ENCODE measurements around the gene PCDHGA10.
A peak's percentile ranks its signal among the peaks of the same experiment; 100 is the strongest.
"Not testable (repeated sequence)": the region's sequence is repeated elsewhere in the genome, so short reads cannot be mapped to it uniquely, and the experiment has no call there.

Gene PCDHGA10

DNA sequence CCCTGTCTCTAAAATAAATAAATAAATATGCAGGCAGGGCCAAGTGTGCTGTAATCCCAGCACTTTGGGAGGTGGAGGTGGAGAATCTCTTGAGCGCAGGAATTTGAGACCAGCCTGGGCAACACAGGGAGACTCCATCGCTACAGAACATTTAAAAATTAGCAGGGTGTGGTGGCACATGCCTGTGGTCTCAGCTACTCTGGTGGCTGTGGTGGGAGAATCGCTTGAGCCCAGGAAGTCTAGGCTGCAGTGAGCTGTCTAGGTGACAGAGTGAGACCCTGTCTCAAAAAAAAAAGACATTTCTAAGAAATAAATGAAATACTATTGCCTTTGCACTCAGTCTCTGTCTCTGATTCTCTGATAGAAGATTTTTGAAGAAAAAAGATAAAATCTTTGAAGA, 1.2 kb upstream of the PCDHGA10 start:
- Histone ChIP-seq H3K27me3 (replicated peaks; ENCODE audit: control insufficient read depth, insufficient read depth, low read length) (no peaks in the 10 kb centered on the region), H3K36me3 (ENCODE audit: control insufficient read depth, insufficient read depth, low read length) (no peaks in the 10 kb centered on the region), H3K4me3 (replicated peaks; ENCODE audit: low read depth, low read length) (no peak overlapping the region)
- TF ChIP-seq, protein P1, sequence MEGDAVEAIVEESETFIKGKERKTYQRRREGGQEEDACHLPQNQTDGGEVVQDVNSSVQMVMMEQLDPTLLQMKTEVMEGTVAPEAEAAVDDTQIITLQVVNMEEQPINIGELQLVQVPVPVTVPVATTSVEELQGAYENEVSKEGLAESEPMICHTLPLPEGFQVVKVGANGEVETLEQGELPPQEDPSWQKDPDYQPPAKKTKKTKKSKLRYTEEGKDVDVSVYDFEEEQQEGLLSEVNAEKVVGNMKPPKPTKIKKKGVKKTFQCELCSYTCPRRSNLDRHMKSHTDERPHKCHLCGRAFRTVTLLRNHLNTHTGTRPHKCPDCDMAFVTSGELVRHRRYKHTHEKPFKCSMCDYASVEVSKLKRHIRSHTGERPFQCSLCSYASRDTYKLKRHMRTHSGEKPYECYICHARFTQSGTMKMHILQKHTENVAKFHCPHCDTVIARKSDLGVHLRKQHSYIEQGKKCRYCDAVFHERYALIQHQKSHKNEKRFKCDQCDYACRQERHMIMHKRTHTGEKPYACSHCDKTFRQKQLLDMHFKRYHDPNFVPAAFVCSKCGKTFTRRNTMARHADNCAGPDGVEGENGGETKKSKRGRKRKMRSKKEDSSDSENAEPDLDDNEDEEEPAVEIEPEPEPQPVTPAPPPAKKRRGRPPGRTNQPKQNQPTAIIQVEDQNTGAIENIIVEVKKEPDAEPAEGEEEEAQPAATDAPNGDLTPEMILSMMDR (IDR thresholded peaks at IDR 0.05; ENCODE audit: insufficient read depth, low read length, poor library complexity, severe bottlenecking) = no peak
- DNase-seq (ENCODE audit: extremely low read depth, insufficient read length) = no peak

DNA sequence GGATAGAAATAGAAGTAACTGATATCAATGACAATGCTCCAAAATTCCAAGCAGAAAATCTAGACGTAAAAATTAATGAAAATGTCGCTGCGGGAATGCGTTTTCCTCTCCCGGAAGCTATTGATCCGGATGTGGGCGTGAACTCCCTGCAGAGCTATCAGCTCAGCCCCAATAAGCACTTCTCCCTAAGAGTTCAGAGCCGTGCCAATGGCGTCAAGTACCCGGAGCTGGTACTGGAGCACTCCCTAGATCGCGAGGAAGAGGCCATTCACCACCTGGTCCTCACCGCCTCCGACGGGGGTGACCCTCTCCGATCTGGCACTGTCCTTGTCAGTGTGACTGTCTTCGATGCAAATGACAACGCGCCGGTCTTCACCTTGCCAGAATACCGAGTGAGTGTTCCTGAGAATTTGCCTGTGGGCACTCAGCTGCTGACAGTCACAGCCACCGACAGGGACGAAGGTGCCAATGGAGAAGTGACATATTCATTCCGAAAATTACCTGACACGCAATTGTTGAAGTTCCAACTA, 818 bp downstream of the PCDHGA10 start:
- H3K27me3 ChIP-seq (replicated peaks; ENCODE audit: control insufficient read depth, insufficient read depth, low read length) = no peaks in the 10 kb centered on the region
- DNase-seq (ENCODE audit: extremely low read depth, insufficient read length) = no peak
- TF ChIP-seq, protein P1 (IDR thresholded peaks at IDR 0.05; ENCODE audit: insufficient read depth, low read length, poor library complexity, severe bottlenecking) = no peak
- H3K4me3 ChIP-seq (replicated peaks; ENCODE audit: low read depth, low read length) = peak overlapping the region; percentile 62
- no peaks in the 10 kb centered on the region for H3K36me3 ChIP-seq (ENCODE audit: control insufficient read depth, insufficient read depth, low read length)

DNA sequence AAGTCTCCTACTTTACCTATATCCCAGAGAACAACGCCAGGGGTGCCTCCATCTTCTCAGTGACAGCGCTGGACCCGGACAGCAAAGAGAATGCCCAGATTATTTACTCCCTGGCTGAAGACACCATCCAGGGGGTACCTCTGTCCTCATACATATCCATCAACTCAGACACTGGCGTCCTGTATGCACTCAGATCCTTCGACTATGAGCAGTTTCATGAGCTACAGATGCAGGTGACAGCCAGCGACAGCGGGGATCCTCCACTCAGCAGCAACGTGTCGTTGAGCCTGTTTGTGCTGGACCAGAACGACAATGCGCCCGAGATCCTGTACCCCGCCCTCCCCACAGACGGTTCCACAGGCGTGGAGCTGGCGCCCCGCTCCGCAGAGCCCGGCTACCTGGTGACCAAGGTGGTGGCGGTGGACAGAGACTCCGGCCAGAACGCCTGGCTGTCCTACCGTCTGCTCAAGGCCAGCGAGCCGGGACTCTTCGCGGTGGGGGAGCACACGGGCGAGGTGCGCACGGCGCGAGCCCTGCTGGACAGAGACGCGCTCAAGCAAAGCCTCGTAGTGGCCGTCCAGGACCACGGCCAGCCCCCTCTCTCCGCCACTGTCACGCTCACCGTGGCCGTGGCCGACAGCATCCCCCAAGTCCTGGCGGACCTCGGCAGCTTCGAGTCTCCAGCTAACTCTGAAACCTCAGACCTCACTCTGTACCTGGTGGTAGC, 1.9 kb downstream of the PCDHGA10 start:
- H3K27me3 ChIP-seq (replicated peaks; ENCODE audit: control insufficient read depth, insufficient read depth, low read length); DNase-seq (ENCODE audit: extremely low read depth, insufficient read length); H3K36me3 ChIP-seq (ENCODE audit: control insufficient read depth, insufficient read depth, low read length): not testable (repeated sequence)
- H3K4me3 ChIP-seq (replicated peaks; ENCODE audit: low read depth, low read length) = peak overlapping the region; percentile 39; the same call in 1 of the 2 replicates

DNA sequence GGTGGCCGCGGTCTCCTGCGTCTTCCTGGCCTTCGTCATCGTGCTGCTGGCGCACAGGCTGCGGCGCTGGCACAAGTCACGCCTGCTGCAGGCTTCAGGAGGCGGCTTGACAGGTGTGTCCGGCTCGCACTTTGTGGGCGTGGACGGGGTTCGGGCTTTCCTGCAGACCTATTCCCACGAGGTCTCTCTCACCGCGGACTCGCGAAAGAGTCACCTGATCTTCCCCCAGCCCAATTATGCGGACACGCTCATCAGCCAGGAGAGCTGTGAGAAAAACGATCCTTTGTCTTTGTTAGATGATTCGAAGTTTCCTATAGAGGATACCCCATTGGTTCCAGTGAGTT, 2.5 kb downstream of the PCDHGA10 start:
- peak overlapping the region; percentile 39 for H3K4me3 ChIP-seq (replicated peaks; ENCODE audit: low read depth, low read length)
- H3K36me3 ChIP-seq (ENCODE audit: control insufficient read depth, insufficient read depth, low read length); DNase-seq (ENCODE audit: extremely low read depth, insufficient read length); H3K27me3 ChIP-seq (replicated peaks; ENCODE audit: control insufficient read depth, insufficient read depth, low read length): not testable (repeated sequence)

DNA sequence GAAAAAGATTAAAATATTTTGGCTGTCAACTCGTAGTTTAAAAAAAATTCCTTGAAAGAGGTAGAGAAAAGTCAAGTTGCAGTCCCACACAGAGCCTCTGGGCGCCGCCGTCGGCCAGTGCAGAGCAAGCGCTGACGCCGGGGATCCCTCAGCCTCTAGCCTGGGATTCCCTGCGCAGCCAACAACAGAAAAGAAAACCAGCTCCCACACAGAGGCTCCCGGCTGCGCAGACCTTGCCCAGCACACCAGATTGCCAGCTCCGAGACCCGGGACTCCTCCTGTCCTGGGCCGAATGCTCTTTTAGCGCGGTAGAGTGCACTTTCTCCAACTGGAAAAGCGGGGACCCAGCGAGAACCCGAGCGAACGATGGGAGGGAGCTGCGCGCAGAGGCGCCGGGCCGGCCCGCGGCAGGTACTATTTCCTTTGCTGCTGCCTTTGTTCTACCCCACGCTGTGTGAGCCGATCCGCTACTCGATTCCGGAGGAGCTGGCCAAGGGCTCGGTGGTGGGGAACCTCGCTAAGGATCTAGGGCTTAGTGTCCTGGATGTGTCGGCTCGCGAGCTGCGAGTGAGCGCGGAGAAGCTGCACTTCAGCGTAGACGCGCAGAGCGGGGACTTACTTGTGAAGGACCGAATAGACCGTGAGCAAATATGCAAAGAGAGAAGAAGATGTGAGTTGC, 4.8 kb downstream of the PCDHGA10 start, which contains the start of gene PCDHGB7:
PCDHGB7 (plus strand) TSS at position 184 of the 679 bp plus-strand sequence; CDS start at position 367, 183 bp downstream.
- H3K36me3 ChIP-seq (ENCODE audit: control insufficient read depth, insufficient read depth, low read length); H3K27me3 ChIP-seq (replicated peaks; ENCODE audit: control insufficient read depth, insufficient read depth, low read length): not testable (repeated sequence)
- TF ChIP-seq, protein P1 (IDR thresholded peaks at IDR 0.05; ENCODE audit: insufficient read depth, low read length, poor library complexity, severe bottlenecking) = peak; percentile 93
- DNase-seq (ENCODE audit: extremely low read depth, insufficient read length) = peak; percentile 76
- peak within 1 kb of the TSS; percentile 66 for H3K4me3 ChIP-seq (replicated peaks; ENCODE audit: low read depth, low read length)

DNA sequence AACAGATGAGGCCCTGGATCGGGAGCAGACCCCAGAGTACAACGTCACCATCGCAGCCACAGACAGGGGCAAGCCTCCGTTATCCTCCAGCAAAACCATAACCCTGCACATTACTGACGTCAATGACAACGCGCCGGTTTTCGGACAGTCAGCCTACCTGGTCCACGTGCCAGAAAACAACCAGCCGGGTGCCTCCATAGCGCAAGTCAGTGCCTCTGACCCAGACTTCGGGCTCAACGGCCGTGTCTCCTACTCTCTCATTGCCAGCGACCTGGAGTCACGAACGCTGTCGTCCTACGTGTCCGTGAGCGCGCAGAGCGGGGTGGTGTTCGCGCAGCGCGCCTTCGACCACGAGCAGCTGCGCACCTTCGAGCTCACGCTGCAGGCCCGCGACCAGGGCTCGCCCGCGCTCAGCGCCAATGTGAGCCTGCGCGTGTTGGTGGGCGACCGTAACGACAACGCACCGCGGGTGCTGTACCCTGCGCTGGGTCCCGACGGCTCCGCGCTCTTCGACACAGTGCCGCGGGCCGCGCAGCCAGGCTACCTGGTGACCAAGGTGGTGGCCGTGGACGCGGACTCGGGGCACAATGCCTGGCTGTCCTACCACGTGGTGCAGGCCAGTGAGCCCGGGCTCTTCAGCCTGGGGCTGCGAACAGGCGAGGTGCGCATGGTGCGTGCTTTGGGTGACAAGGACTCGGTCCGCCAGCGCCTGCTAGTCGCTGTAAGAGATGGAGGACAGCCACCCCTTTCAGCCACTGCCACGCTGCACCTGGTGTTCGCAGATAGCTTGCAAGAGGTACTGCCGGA, 6.5 kb downstream of the PCDHGA10 start:
- Histone ChIP-seq H3K4me3 (replicated peaks; ENCODE audit: low read depth, low read length) (no peak overlapping the region), H3K27me3 (replicated peaks; ENCODE audit: control insufficient read depth, insufficient read depth, low read length) (no peaks in the 10 kb centered on the region), H3K36me3 (ENCODE audit: control insufficient read depth, insufficient read depth, low read length) (no peaks in the 10 kb centered on the region)
- no peak for DNase-seq (ENCODE audit: extremely low read depth, insufficient read length)
- TF ChIP-seq, protein P1 (IDR thresholded peaks at IDR 0.05; ENCODE audit: insufficient read depth, low read length, poor library complexity, severe bottlenecking) = no peak

Data from GM06990 (cell line).